HG03159 (cell line): Measurements from ENCODE around the gene ELMO1.

Experiments
- ATAC-seq: cut with Tn5 transposase; IDR thresholded peaks from one replicate; pipeline ENCODE4 v1.9.1; 2021; ENCODE audit warnings: mild to moderate bottlenecking, moderate library complexity; ENCODE audit not compliant: unreplicated experiment

ELMO1 gene

GRCh38 chr7:37471619-37472018, 23.0 kb upstream of the ELMO1 start:
- no peak for ATAC-seq

- ATAC-seq: no peak
These were observed 18.3 kb upstream of the ELMO1 start for GRCh38 chr7:37467002-37467401.

- no peak for ATAC-seq
These were observed 13.5 kb upstream of the ELMO1 start for GRCh38 chr7:37462138-37462537.

- ATAC-seq: no peak
These were observed 6.4 kb upstream of the ELMO1 start for GRCh38 chr7:37455081-37455480.

GRCh38 chr7:37452346-37452745, 3.7 kb upstream of the ELMO1 start:
- no peak for ATAC-seq

- ATAC-seq: no peak
These were observed 1.4 kb upstream of the ELMO1 start for GRCh38 chr7:37450035-37450434.

GRCh38 chr7:37449621-37450020, 957 bp upstream of the ELMO1 start:
- ATAC-seq: no peak

GRCh38 chr7:37448011-37448635, 541 bp downstream of the ELMO1 start:
- peak; percentile 15 for ATAC-seq

- ATAC-seq: no peak
These were observed 2.3 kb downstream of the ELMO1 start for GRCh38 chr7:37446371-37446770.

GRCh38 chr7:37445790-37446189, 2.9 kb downstream of the ELMO1 start:
- ATAC-seq: no peak

- no peak for ATAC-seq
These were observed 3.5 kb downstream of the ELMO1 start for GRCh38 chr7:37445064-37445723.

GRCh38 chr7:37443627-37444026, 5.0 kb downstream of the ELMO1 start:
- no peak for ATAC-seq

- no peak for ATAC-seq
These were observed 6.4 kb downstream of the ELMO1 start for GRCh38 chr7:37442268-37442667.

GRCh38 chr7:37441816-37442215, 6.8 kb downstream of the ELMO1 start:
- no peak for ATAC-seq

GRCh38 chr7:37441386-37441760, 7.3 kb downstream of the ELMO1 start:
- ATAC-seq: no peak

- ATAC-seq: no peak
These were observed 7.8 kb downstream of the ELMO1 start for GRCh38 chr7:37440738-37441385.

GRCh38 chr7:37439653-37440026, 9.0 kb downstream of the ELMO1 start:
- no peak for ATAC-seq

GRCh38 chr7:37438906-37439652, 9.6 kb downstream of the ELMO1 start:
- no peak for ATAC-seq

GRCh38 chr7:37435156-37435855, 13.4 kb downstream of the ELMO1 start:
- no peak for ATAC-seq

- ATAC-seq: no peak
These were observed 14.1 kb downstream of the ELMO1 start for GRCh38 chr7:37434529-37434928.

- no peak for ATAC-seq
These were observed 15.5 kb downstream of the ELMO1 start for GRCh38 chr7:37433166-37433565.
